ENCODE data around the gene SPATA9.
"Not testable (repeated sequence)": the region's sequence is repeated elsewhere in the genome, so short reads cannot be mapped to it uniquely, and the experiment has no call there.

SPATA9 gene

GRCh38 chr5:95641741-95642220 lies 41.0 kb downstream of the SPATA9 start:
- TF ChIP-seq, protein P1, sequence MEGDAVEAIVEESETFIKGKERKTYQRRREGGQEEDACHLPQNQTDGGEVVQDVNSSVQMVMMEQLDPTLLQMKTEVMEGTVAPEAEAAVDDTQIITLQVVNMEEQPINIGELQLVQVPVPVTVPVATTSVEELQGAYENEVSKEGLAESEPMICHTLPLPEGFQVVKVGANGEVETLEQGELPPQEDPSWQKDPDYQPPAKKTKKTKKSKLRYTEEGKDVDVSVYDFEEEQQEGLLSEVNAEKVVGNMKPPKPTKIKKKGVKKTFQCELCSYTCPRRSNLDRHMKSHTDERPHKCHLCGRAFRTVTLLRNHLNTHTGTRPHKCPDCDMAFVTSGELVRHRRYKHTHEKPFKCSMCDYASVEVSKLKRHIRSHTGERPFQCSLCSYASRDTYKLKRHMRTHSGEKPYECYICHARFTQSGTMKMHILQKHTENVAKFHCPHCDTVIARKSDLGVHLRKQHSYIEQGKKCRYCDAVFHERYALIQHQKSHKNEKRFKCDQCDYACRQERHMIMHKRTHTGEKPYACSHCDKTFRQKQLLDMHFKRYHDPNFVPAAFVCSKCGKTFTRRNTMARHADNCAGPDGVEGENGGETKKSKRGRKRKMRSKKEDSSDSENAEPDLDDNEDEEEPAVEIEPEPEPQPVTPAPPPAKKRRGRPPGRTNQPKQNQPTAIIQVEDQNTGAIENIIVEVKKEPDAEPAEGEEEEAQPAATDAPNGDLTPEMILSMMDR (conservative IDR thresholded peaks at IDR 0.05; ENCODE audit: low read depth, low read length), result no peak
- no peak overlapping the region for H3K4me3 ChIP-seq (ENCODE audit: low read depth, low read length)
- peak; percentile 94 for DNase-seq (ENCODE audit: low read depth)

- TF ChIP-seq, protein P1 (conservative IDR thresholded peaks at IDR 0.05; ENCODE audit: low read depth, low read length), result no peak
- no peak overlapping the region for H3K4me3 ChIP-seq (ENCODE audit: low read depth, low read length)
- no peak for DNase-seq (ENCODE audit: low read depth)
Observed at GRCh38 chr5:95638632-95639031, 44.2 kb downstream of the SPATA9 start.

DNA sequence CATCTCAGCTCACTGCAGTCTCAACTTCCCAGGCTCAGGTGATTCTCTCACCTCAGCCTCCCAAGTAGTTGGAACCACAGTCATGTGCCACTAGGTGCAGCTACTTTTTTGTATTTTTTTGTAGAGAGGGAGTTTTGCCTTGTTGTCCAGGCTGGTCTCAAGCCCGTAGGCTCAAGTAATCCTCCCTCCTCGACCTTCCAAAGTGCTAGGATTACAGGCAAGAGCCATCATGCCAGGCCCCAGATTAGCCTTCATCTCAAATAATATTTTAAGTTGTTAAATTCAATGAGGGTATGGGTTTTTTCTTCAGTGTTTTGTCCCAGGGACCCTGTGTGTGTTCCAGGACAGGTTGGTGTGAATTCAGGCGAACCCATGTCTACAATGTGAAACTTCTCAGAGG lies 48.7 kb downstream of the SPATA9 start:
- no peak for DNase-seq (ENCODE audit: low read depth)
- no peak overlapping the region for H3K4me3 ChIP-seq (ENCODE audit: low read depth, low read length)
- TF ChIP-seq, protein P1 (conservative IDR thresholded peaks at IDR 0.05; ENCODE audit: low read depth, low read length), result no peak

DNA sequence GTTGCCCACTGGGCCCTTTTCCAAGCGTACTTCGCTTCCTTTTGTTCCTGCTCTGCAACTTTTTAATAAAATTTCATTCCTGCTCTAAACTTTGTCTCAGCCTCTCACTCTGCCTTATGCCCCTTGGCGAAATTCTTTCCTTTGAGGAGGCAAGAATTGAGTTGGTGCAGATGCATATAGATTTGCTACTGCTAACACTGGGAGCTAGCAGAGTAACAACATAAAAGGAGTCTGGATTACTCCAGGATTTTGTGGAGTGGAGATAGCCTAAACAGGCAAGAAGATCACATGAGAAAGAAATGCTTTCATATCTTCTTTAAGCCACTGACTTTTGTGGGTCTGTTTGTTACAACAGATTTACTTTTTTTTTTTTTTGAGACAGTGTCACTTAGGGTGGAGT lies 49.1 kb downstream of the SPATA9 start:
- no peak for DNase-seq (ENCODE audit: low read depth)
- H3K4me3 ChIP-seq (ENCODE audit: low read depth, low read length), result no peak overlapping the region
- TF ChIP-seq, protein P1 (conservative IDR thresholded peaks at IDR 0.05; ENCODE audit: low read depth, low read length), result no peak

DNA sequence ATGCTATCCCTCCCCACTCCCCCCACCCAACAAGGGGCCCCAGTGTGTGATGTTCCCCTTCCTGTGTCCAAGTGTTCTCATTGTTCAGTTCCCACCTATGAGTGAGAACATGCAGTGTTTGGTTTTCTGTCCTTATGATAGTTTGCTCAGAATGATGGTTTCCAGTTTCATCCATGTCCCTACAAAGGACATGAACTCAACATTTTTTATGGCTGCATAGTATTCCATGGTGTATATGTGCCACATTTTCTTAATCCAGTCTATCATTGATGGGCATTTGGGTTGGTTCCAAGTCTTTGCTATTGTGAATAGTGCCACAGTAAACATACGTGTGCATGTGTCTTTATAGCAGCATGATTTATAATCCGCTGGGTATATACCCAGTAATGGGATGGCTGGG lies 49.8 kb downstream of the SPATA9 start:
- DNase-seq (ENCODE audit: low read depth); H3K4me3 ChIP-seq (ENCODE audit: low read depth, low read length): not testable (repeated sequence)

DNA sequence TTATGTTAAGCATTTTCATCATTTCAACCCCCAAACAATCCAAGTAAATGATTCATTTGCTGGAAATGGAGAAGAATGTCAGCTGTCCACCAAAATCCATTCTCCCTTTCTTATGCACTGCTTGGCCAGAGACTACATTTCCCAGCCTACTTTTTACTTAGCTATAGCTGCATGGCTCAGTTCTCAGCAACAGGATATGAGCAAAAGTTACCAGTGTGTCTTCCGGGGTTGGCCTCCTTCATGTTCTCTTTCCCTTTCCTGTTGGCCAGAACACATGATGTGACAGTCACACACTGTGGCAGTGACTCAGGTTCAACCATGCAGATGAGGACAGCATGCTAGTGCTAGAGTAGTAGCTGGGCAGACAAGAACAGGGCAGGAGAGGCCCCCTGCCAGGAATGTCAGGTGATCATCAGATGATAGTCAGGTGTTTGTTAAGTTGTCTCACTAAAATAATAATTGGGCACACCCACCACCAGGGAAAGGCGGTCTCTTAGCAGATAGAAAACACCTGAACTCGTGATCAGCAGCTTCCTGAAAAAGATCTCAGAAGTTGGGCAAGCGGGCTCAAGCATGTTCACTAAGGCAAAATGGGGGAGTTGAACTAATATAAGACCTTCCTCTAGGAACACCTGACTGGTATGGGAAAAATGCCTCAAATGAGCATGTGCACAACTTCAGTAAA lies 50.7 kb downstream of the SPATA9 start:
- TF ChIP-seq, protein P1 (conservative IDR thresholded peaks at IDR 0.05; ENCODE audit: low read depth, low read length), result no peak
- peak; percentile 73 for DNase-seq (ENCODE audit: low read depth)
- no peak overlapping the region for H3K4me3 ChIP-seq (ENCODE audit: low read depth, low read length)

GRCh38 chr5:95631255-95631958 lies 51.4 kb downstream of the SPATA9 start:
- TF ChIP-seq, protein P1 (conservative IDR thresholded peaks at IDR 0.05; ENCODE audit: low read depth, low read length), result no peak
- H3K4me3 ChIP-seq (ENCODE audit: low read depth, low read length), result no peak overlapping the region
- DNase-seq (ENCODE audit: low read depth), result peak; percentile 83

Measured in choroid plexus epithelial cell (primary cell).